ENCODE data around the gene LRMDA.

LRMDA gene

GRCh38 chr10:75956624-75957023, 525.2 kb downstream of the LRMDA start:
- DNase-seq (ENCODE audit: low read depth): no peak

DNA sequence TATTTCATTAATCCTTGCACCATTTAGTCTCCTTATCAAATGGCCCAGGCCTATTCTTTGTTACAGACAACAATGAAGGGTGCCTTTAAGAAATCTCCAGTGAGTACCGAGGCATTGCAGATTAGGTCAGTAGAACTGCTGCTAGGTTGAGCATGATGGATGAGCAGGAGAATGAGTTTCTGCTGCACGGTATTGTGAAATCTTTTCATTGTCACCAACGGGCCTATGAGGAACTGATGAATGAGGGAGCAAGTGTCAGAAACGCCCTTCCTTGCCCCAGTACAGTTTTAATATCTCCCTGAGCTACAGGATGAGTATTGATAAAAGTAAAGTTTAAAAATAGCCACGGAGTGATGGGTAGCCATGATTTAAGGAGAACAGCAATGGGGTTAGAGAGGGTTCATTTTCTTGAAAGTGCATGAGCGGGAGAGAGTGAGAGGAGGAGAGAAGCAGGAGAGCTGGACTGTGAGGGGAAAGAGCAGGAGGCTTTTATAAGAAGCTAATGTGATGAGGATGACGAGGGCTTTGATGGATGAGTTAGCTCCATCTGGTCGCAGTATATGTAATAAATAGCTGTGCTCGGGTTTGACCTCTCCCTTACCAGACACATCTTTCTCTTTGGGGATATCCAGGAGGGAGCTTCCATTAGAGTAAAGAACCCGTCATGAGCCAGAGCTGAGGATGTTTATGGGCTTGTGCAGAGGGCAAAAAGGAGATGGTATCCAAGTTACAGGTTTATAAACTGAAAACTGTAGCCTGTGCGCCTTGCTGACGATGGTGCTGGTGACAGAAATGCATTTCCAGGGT, 526.1 kb downstream of the LRMDA start:
- DNase-seq (ENCODE audit: low read depth): no peak

- DNase-seq (ENCODE audit: low read depth): no peak
Measured at GRCh38 chr10:75959209-75959608, 527.8 kb downstream of the LRMDA start.

DNA sequence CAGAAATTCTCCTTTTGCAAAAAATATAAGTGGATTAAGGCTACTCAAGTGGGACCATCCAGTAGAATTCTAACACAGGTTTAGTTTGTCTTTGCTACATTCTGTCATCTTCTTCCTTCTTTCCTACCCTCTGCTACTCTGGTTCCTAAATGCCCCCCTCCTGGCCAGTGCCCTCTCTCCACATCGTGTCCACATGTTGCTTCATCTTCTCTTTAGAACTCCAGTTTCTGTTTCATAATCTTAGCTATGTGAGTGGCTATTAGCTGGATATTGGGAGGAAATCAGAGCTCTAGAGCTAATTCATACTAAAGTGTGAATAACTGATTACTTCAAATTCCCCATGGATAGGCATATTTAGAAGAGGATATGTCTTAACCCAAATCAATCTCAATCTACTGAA, 528.5 kb downstream of the LRMDA start:
- no peak for DNase-seq (ENCODE audit: low read depth)

DNA sequence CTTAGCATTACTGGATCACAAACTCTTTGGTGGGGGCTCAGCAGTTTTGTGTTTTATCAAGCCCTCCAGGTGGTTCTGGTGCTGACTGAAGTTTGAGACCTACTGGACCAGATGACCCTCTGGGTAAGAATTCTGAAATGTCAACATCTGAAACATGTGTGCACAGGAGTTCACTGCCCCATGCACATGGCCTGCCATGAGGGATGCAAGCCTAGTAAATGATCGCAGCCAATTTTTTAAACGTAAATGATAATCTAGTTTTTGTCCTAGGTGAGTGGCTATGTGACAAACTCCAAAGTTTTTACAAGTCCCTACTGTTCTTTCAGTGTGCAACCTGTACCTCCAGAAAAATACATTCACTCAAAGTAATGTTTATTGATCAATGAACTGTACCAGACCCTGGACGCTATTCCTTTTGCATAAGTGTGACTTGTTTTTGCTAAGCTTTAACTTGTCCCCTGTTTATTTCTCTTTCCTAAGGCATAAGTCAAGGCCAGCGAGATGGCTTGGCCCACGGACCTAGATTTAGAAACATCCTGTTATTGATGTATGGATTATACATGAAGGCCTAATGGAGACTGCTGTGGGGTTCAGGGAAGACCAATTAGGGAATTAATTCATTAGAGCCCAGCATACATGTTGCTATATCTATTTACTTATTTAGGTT, 531.1 kb downstream of the LRMDA start:
- no peak for DNase-seq (ENCODE audit: low read depth)

DNA sequence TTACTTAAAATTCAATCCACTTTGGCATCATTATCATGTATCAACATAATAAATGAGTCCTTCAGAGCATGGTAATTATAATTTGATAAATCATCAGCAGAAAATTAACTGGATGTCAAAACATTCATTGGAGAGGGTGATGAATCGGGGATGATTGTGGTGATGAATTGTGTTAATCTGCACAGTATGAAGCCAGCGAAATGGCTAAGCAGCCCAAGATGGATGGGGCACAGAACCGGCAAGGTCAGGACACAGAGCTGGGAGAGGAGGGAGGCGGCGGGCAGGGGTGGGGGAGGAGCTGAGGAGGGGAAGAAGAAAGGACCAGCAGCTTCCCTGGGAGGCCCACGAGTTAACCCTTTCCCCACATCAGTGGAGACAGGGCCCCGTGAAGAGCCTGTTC, 536.1 kb downstream of the LRMDA start:
- no peak for DNase-seq (ENCODE audit: low read depth)

DNA sequence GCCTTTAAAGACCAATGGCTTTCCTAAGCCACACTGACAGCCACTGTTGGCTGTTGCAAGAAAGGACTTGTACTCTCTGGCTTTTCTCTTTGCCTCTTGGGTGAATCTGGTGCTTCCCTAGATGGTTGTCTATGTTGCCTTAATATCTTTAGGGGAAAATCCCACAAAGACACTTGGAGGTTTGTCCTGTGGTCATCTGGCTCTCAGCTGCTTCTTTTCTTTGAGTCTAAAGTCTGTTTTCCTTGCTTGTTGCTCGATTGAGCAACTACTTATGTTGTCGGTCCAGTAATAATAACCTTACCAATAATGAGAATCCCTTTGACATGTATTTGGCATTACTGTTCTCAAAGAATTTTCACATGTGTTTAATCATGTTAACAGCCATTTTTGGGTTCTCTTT, 537.6 kb downstream of the LRMDA start:
- DNase-seq (ENCODE audit: low read depth): no peak

DNA sequence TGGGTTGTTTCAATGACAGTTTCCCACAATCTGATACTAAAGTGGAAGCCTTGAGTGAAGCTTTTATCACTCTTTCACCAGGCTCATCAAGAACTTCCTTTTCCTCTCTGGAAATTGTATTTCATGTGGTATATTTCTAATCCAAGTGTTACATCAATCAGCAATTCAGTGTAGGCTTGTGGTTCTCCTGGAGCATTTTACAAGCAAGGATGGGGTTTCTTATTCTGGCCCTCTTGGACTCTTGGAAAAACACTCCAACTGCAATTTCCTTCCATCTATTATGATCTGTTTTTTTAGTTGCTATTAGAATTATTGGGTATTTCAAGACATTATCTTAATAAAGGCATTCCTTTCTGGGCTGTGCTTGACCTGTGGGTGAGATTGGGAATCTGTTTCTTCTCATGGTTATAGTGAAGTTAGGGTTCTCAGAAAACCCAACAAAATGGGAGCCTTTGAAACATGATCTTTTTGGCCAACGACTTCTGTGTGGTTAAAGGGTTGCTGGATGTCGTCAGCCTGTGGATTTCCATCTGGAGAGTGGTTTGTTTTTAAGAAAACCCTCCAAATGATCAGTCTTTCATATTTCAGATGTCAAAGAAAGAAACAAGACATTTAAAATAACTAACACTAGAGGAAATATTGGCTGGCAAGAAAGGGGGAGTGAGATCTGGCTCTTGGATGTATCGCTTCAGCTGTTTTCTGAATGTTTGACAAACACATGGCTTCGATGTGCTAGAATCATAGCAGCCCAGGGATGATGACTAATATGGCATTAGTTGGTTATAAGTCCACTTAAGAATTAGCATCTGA, 540.2 kb downstream of the LRMDA start:
- DNase-seq (ENCODE audit: low read depth): no peak

GRCh38 chr10:75972491-75973276, 541.3 kb downstream of the LRMDA start:
- DNase-seq (ENCODE audit: low read depth): no peak

DNA sequence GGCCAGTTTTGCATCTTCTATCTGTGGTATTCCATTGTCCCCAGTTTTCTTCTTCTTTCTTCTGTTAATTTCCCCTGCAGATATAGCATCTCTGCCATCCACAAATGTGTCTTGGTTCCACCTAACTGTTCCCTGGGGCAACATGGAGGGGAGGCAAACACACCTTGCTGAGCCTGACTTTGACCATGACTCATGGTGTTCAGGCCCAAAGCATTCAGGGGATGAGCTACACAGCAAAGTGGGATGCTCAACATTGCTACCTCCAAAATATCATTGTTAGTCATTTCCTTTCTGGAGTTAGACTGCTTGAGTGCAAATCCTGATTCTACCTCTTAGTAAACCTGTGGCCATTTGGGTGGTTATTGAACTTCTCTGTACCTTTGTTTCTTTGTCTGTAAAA, 542.7 kb downstream of the LRMDA start:
- no peak for DNase-seq (ENCODE audit: low read depth)

- DNase-seq (ENCODE audit: low read depth): no peak
Measured at GRCh38 chr10:75976681-75977080, 545.3 kb downstream of the LRMDA start.

DNA sequence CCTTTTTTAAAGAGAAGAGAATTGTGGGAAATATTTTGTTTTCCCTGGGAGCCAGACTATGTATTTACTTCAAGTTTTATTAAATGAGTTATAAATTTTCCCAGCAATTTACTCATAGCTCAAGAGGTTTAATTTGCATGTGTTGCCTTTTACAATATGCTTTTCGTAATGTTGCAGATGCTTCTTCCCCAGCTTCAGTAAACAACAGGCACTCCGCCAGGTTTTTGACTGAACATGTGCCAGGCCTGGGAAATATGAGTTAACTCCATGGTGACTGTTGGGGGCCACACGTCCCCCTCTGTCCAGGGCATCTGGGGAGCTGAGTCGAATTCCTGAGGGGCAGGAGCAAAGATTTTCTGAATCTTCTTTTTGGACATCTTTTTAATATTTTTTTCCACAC, 545.7 kb downstream of the LRMDA start:
- DNase-seq (ENCODE audit: low read depth): no peak

- no peak for DNase-seq (ENCODE audit: low read depth)
Measured at GRCh38 chr10:75978213-75978612, 546.8 kb downstream of the LRMDA start.

DNA sequence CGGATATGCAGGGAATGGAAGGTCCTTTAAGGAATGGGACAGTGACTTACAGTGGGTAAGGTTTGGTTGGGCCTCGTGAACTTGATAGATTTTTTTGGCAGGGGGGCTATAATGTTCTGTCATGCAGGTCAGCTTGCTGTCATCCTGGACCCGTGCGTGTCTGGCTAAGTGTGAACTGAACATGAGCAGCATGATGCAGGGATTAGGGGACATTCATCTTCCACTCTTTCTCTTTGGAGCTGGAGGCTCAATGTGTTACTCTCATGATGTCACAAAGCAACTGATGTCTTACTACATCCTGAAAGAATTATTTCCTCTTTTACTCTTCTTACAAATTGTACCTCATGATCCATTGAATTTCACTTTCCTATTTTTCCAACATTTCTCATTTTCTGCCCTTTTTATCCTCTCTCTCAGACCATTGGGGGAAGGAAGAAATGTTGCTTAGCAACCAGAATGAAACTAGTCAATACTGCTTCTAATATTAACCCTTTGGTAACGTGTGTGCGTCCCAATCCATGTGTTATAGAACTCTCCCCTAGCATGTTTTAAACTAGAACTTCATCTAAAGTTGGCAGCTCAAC, 549.1 kb downstream of the LRMDA start:
- no peak for DNase-seq (ENCODE audit: low read depth)

GRCh38 chr10:75982611-75983369, 551.4 kb downstream of the LRMDA start:
- no peak for DNase-seq (ENCODE audit: low read depth)

DNA sequence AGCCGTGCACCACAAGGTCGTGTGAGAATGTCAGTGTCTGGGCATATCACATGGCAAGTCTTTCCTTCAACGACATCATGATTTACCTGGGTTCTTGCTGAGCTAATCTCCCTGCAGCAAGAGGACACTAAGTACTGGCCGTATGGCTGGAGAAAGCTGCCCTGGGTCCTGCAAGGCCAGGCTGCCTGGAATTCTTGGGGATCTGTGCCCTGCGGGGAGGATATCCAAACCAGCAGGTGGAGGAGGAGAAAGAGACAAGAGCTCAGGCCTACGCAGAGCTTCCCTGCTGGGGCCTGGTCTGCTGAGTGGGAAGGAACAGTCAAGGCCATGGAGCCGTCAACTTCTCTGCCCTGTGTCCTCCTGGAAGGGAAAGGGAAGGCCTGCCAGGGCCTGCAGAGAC, 552.6 kb downstream of the LRMDA start:
- DNase-seq (ENCODE audit: low read depth): no peak

- DNase-seq (ENCODE audit: low read depth): no peak
Measured at GRCh38 chr10:75987616-75988015, 556.2 kb downstream of the LRMDA start.

DNA sequence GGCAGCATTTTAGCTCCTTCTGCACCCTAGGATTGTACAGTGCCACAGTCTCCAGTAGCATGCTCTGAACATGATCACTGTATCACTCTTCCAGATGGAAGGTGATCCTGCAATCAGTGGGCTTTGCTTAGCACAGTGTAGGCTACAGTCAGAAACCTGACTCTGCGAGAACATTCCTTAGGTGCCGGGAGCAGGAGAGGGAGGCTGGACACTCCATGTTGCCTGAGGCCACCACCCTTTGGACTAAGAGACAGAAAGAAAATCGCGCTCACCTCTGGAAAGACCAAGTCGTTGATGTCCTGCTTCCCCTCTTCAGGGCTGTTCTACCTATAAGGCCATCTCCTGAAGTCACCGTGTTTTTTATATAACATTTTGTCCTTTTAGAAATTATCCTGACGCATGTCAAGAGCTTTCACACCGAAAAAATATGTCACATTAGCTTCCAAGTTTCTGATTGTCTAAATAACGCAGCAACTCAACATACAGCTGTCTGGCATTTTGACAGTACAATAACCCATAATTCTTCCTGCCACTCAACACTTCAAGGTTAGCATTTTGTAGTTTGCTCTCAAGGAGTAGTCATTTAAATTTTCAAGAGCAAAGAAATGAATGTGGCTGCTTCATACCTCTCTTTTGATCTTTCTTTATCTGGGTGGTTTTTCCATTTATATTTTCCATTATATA, 563.1 kb downstream of the LRMDA start:
- no peak for DNase-seq (ENCODE audit: low read depth)

- DNase-seq (ENCODE audit: low read depth): no peak
Measured at GRCh38 chr10:75995041-75995430, 563.6 kb downstream of the LRMDA start.

GRCh38 chr10:75995720-75996119, 564.3 kb downstream of the LRMDA start:
- no peak for DNase-seq (ENCODE audit: low read depth)

Measured in activated T-helper 9 cell treated with anti-CD3 and anti-CD28 coated beads, Interleukin-2, amount 50 U/mL, for 16 hours (primary cell).